ENCODE results near the gene MCU. TPM values are rescaled to one million over a fixed set of nuclear protein-coding genes. Genes with fewer than 3 reads are reported as not detected.

The MCU gene
- total RNA-seq, 4 donors from 2014 or later = 14.9 to 20.6 (median 19.5) TPM

- intact Hi-C loops (cut with DNase I) = loop anchor here (2.0 to 5.0 kb wide), 2 partner anchors 137 to 205 kb away; partner anchors contain the start of gene MICU1
- Histone ChIP-seq H3K9me3 (no peaks in the 10 kb centered on the region), H3K27me3 (no peaks in the 10 kb centered on the region), H3K4me3 (peak overlapping the region; percentile 12 to 31 (median 16)), H3K4me1 (peaks cover 10 to 30% (median 23%) of the 10 kb centered on the region in 4 donors), H3K27ac (replicated peaks in 1 of 4) (no peak overlapping the region), H3K36me3 (peaks cover 0 to 6% (median 0%) of the 10 kb centered on the region in 4 donors)
- TF ChIP-seq POLR2AphosphoS5 (IDR thresholded peaks at IDR 0.05) (no peak), CTCF (IDR thresholded peaks at IDR 0.05) (no peak), POLR2A (IDR thresholded peaks at IDR 0.05; ENCODE audit: low read depth) (no peak), EP300 (IDR thresholded peaks at IDR 0.05) (no peak)
- 67% methylated on average over 8 of the region's 8 CpGs for WGBS
- no peak for DNase-seq (ENCODE audit: extremely low spot score)
Measured at GRCh38 chr10:72831696-72832409, 139.9 kb downstream of the MCU start.

GRCh38 chr10:72832701-72833100 lies 140.8 kb downstream of the MCU start:
- TF ChIP-seq CTCF (IDR thresholded peaks at IDR 0.05) (no peak), POLR2AphosphoS5 (IDR thresholded peaks at IDR 0.05) (no peak), EP300 (IDR thresholded peaks at IDR 0.05) (no peak), POLR2A (IDR thresholded peaks at IDR 0.05; ENCODE audit: low read depth) (no peak)
- Histone ChIP-seq H3K4me3 (peak overlapping the region in 1 of 4 donors; percentile 31), H3K4me1 (peaks cover 10 to 30% (median 23%) of the 10 kb centered on the region in 4 donors), H3K27ac (replicated peaks in 1 of 4) (no peak overlapping the region), H3K9me3 (no peaks in the 10 kb centered on the region), H3K36me3 (peaks cover 0 to 6% (median 0%) of the 10 kb centered on the region in 4 donors), H3K27me3 (no peaks in the 10 kb centered on the region)
- no peak for DNase-seq (ENCODE audit: extremely low spot score)
- intact Hi-C loops (cut with DNase I) = loop anchor here (5.0 kb wide), 1 partner anchor 205 kb away; the partner anchor contains the start of gene MICU1

GRCh38 chr10:72834183-72834825 lies 142.4 kb downstream of the MCU start:
- 77% methylated on average over 5 of the region's 5 CpGs for WGBS
- Histone ChIP-seq H3K27ac (replicated peaks in 1 of 4) (no peak overlapping the region), H3K9me3 (no peaks in the 10 kb centered on the region), H3K4me1 (peaks cover 10 to 30% (median 23%) of the 10 kb centered on the region in 4 donors), H3K4me3 (no peak overlapping the region), H3K36me3 (peaks cover 0 to 6% (median 0%) of the 10 kb centered on the region in 4 donors), H3K27me3 (no peaks in the 10 kb centered on the region)
- TF ChIP-seq POLR2A (IDR thresholded peaks at IDR 0.05; ENCODE audit: low read depth) (no peak), POLR2AphosphoS5 (IDR thresholded peaks at IDR 0.05) (peak in 1 of 2 donors; percentile 20), CTCF (IDR thresholded peaks at IDR 0.05) (peak; percentile 63 to 81 (median 65))
- intact Hi-C loops (cut with DNase I) = loop anchor here (5.0 kb wide), 1 partner anchor 207 kb away; the partner anchor contains the start of gene MICU1
- no peak for DNase-seq (ENCODE audit: extremely low spot score)

GRCh38 chr10:72840319-72840718 lies 148.4 kb downstream of the MCU start:
- H3K4me3 ChIP-seq = no peak overlapping the region
- no peaks in the 10 kb centered on the region for H3K9me3 ChIP-seq
- no peak overlapping the region for H3K27ac ChIP-seq (replicated peaks in 1 of 4)
- no peaks in the 10 kb centered on the region for H3K4me1 ChIP-seq
- no peaks in the 10 kb centered on the region for H3K36me3 ChIP-seq
- intact Hi-C loops (cut with DNase I) = no loop called here
- TF ChIP-seq POLR2AphosphoS5 (IDR thresholded peaks at IDR 0.05) = no peak
- DNase-seq (ENCODE audit: extremely low spot score) = no peak
- no peaks in the 10 kb centered on the region for H3K27me3 ChIP-seq

GRCh38 chr10:72841487-72841886 lies 149.5 kb downstream of the MCU start:
- Histone ChIP-seq H3K9me3 (no peaks in the 10 kb centered on the region), H3K36me3 (no peaks in the 10 kb centered on the region), H3K4me3 (no peak overlapping the region), H3K27ac (replicated peaks in 1 of 4) (no peak overlapping the region), H3K27me3 (no peaks in the 10 kb centered on the region), H3K4me1 (no peaks in the 10 kb centered on the region)
- 85% methylated on average over 5 of the region's 5 CpGs for WGBS
- DNase-seq (ENCODE audit: extremely low spot score) = no peak
- TF ChIP-seq EP300 (IDR thresholded peaks at IDR 0.05) = no peak
- no peak for TF ChIP-seq POLR2A (IDR thresholded peaks at IDR 0.05; ENCODE audit: low read depth)
- TF ChIP-seq POLR2AphosphoS5 (IDR thresholded peaks at IDR 0.05) = no peak
- no peak for TF ChIP-seq CTCF (IDR thresholded peaks at IDR 0.05)
- intact Hi-C loops (cut with DNase I) = no loop called here
